ENCODE data around the gene PAQR5.
"Not testable (repeated sequence)": the region's sequence is repeated elsewhere in the genome, so short reads cannot be mapped to it uniquely, and the experiment has no call there.

PAQR5 gene

DNA sequence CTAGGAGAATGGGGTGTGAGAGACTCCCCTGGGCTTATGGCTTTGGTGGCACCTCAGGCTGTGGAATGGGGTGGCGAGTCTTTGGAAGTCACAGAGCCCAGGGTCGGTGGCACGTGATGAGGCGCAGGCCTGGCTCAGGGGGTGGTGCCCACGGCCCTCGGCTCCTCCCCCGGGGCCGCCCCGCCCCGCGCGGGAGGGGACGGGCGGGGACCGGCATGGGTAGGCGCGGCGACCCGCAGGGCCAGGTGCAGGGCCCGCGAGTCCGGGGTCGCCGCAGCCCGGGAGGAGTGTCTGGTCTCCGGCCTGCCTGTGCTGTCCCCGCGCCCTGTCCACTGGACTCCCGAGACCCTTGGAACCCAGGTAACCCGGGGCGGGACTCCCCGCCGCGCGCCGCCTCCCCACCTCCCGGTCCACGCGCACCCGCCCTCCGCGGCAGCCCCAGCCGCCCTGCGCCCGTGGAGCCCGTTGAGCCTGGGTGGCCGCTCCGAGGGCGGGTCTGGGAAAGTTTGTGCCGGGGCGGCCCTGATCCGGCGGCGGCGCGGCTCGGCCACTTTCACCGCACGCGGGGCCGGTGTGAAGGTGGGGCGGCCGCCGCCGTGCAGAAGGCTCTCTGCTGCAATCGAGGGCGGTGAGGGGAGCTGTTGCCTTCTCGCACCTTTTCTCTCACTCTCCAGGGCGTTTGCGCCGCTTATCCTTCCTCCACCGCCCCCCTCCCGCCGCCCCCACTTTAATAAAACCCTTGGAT is at the start of gene PAQR5:
PAQR5 (plus strand) TSS at position 216 of the 745 bp plus-strand sequence. CDS start 61,169 bp downstream, outside the sequence.
- no peak for DNase-seq

- no peak for DNase-seq
These were observed 45.6 kb upstream of the PAQR5 start for GRCh38 chr15:69253156-69253555.

- no peak for DNase-seq
These were observed 33.3 kb upstream of the PAQR5 start for GRCh38 chr15:69265347-69265955.

DNA sequence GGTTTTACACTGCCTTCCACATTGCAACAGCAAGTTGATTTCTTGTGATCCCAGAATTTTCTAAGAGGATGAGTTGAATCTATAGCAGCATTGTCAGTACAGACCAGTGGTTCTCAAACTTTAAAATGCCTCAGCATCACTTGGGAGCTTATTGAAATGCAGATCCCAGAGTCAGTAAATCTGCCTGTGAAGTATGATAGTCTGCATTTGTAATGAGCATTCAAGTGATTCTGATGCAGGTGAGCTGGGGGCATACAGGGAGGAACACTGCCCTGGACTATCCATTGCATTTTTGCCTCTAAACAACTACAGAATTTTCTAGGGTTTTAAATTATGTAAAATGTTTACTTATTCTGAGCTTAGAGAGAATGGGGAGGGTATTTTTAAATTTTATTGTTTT is 27.5 kb upstream of the PAQR5 start:
- DNase-seq, result no peak

DNA sequence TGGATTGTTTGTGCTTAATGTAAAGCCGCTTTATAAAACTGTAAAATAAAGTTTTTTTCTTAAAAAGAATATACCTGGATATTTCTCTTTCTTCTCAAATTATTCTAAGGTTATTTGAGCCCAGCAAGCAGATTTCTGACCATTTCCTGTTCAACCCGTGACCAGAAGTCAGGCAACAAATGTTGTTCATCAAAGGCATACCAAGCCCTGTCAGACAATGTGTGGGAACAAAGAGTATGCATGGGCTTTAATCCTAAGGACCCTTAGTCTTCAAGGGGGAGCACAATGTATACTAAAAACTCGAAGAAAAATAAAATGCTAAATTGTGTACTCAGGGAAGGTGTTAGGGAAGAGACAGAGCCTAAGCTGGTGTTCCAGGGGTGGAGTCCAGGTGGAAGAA is 26.6 kb upstream of the PAQR5 start:
- DNase-seq, result no peak

- no peak for DNase-seq
These were observed 25.8 kb upstream of the PAQR5 start for GRCh38 chr15:69272891-69273290.

DNA sequence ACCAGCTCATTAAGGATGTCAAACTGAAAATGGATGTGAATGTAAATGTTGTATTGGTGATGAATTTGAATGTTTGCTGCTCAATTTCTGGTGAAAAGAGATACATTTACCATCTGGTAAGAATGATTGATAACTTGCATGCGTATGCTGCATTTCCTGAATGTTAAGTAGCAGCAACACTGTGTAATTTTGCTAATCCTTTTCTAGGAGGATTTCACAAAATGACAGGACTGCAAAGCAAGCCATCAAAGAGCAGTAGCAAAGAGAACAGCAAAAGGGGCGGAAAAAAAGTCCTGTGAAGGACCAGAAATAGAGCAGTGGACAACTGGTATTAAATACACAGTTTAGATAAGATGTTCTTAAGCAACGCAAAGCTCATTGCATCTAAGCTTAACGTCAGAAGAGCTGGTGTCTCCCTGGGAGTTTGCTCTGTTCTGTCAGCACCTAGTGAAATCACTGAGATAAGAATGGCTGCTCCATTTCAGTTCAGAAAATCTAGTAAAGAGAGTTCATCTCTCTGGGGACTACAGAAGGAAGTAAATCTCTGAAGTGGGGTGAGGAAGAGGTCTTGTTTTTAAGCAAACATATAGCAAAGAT is 23.5 kb upstream of the PAQR5 start:
- DNase-seq, result no peak

GRCh38 chr15:69275933-69276560 is 22.7 kb upstream of the PAQR5 start:
- no peak for DNase-seq

GRCh38 chr15:69277316-69277715 is 21.4 kb upstream of the PAQR5 start:
- DNase-seq, result no peak

- no peak for DNase-seq
These were observed 19.1 kb upstream of the PAQR5 start for GRCh38 chr15:69279636-69280035.

- no peak for DNase-seq
These were observed 17.9 kb upstream of the PAQR5 start for GRCh38 chr15:69280783-69281182.

GRCh38 chr15:69282104-69282743 is 16.5 kb upstream of the PAQR5 start:
- no peak for DNase-seq

- no peak for DNase-seq
These were observed 12.9 kb upstream of the PAQR5 start for GRCh38 chr15:69285834-69286233.

GRCh38 chr15:69288011-69288410 is 10.7 kb upstream of the PAQR5 start:
- no peak for DNase-seq

DNA sequence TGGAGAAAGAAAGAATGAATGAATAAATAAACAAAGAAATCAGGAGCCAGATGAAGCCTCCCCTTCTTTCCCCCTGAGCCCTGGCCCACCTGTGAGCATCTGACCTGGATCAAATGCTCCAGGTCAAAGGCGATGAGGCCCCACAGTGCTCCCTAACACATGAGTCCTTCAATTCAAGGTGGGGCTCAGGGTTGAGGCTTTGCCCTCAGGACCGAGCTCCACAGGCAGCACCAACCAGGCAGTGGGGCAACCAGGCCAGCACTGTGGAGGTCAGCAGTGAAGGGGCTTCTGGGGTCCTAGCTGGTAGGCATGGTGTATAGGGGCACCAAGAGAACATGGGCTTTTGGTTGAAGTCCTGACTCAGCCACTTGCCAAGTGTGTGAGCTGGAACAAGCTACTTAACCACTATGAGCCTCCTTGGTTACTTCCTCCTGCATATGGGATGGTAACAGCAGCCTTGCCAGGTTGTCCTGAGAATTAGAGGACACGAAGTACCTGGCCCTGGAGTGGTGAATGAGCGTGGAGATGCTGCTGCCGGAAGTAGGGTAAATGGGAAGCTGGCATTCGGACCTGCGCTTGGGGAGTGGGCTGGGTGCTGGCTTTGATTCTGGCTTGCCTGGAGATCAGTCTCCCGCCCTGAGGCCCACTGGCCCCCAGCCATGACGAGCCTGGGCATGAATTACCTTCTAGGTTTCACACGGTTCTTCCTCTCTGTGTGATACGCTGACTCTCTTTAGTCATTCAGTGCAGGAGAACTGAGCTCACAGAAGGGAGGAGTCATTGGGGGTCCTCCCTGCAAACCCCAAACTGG is 10.0 kb upstream of the PAQR5 start:
- DNase-seq, result no peak

DNA sequence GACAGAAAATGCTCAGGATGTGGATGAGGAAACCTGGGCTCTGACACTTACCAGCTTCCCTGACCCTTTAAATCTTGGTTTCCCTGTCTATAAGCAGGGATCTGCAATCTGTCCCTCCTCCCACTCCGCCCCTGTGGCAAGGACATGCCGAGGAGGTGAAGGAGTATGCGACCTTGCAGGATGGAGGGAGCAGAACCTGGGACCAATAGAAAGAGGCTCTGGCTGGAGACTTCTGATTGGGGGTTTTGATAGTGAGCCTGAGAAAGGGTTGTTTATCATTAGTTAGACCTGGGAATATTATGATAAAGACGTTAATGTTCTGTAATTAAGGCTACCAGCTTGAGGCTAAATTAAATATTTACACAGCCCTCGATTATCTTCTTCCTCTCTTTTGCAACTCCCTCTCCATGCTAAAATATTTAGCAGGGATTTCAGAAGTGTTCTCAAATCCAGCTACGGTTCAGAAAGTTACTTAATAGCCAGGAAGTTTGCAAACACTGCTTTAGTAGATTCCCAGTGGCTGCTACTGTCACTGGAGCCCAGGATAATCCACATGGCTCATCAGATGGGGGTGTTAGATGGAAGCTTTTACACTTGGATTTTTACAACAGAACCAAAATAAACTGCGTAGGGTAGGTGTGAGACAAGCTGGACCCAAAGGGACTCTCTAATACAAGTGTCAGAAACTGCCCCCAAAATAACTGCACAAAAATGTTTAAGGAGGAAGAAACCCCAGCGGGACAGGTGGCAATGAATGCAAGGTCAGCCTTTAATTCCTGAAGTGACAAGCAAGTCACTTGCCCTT is 9.2 kb upstream of the PAQR5 start:
- DNase-seq, result no peak

DNA sequence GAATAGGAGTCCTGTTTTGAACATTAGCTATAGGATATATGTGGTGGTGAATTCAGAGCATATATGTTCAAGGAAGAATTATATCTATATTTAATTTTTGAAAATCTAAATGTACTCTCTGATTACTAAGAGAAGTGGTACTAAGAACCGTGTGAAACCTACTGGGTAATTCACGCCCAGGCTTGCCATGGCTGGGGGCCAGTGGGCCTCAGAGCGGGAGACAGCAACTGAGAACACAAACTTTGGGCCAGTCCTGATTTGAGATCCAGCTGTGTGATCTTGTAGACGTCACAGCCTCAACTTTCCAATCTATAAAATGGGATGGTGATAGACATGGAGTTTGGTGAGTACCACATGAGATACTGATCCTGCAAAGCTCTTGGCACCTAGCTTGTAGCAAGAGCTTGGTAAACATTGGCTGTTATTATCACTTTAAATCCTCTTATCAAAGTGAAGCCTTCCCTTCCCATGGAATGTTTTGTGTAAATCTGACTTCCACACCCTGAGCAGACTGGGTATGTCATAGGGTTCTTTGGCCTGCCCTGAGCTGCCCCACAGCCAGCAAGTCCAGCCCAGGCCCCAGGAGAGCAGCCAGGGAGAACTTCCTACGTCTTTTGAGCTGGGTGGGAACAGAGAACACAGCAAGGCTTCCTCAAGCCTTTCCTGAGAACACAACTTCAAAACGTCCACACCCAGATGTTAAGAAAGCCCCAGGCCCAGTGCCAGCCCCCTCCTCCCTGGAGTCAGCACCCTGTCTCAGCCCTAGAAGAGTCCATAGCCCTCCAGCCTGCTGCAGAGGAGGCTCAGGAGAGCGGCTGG is 8.2 kb upstream of the PAQR5 start:
- no peak for DNase-seq

DNA sequence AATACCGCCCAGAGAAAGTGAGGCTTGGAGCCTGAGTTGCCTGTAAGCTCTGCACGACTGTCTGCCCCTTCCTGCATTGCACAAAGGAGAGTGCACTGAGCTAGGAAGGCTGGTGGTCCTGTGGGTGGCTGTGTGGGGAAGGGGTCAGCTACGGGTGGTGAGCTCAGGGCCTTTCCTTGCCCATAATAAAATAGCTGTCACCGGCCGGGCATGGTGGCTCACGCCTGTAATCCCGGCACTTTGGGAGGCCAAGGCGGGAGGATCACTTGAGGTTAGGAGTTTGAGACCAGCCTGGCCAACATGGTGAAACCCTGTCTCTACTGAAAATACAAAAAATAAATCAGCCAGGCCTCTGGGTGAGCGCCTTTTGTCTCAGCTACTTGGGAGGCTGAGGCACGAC is 7.1 kb upstream of the PAQR5 start:
- not testable (repeated sequence) for DNase-seq

DNA sequence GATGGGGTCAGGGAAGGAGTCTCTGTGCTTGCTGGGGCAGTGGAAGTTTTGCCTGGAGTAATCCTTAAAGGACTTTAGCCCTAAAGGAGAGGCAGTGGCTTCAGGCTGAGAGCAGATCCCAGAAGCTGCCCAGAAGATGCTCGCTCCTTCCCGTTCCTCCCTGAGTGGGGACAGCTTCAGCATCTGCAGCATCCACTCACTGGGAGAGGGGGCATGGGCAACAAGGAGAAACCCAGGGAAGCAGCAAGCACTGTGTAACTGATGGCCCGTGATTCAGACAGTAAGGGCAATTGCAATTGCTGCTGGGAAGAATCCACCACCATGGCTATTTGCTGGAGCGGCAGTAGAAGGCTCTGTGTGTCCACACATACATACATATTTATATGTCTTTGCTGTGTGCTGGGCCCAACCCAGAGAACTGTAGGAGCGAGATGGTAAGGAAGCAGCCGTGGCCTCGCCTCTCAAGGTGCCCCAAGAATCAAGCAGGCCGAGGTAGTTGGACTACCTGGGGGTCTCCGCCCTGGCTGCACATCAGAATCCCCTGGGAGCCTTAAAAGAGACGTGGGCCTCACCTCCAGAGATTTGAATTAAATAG is 5.8 kb upstream of the PAQR5 start:
- DNase-seq, result no peak

Measured in NCI-H187 (cell line).